Measurements from ENCODE around the gene GMPS.

Gene GMPS

GRCh38 chr3:155889212-155889611 lies 18.8 kb downstream of the GMPS start:
- POLR2A ChIA-PET: no interaction called here
- CTCF ChIA-PET: interaction anchor here (1.5 kb wide), 1 partner anchor 18 kb away, joined by 5 read pairs; the partner anchor contains the start of gene GMPS
- no peak for TF ChIP-seq CTCF (IDR thresholded peaks at IDR 0.05; ENCODE audit: control extremely low read depth, extremely low read depth, low read depth, missing control alignments)
- DNase-seq (ENCODE audit: extremely low spot score): no peak

- DNase-seq (ENCODE audit: extremely low spot score): no peak
- CTCF ChIA-PET: interaction anchor here (1.3 to 1.5 kb wide), 2 partner anchors 19 to 36 kb away, joined by 3 to 5 read pairs; partner anchors contain the start of genes GMPS and SLC33A1
- POLR2A ChIA-PET: no interaction called here
- TF ChIP-seq CTCF (IDR thresholded peaks at IDR 0.05; ENCODE audit: control extremely low read depth, extremely low read depth, low read depth, missing control alignments): no peak
Measured at GRCh38 chr3:155889952-155890351, 19.5 kb downstream of the GMPS start.

GRCh38 chr3:155890671-155891190 lies 20.3 kb downstream of the GMPS start:
- DNase-seq (ENCODE audit: extremely low spot score): no peak
- ChIA-PET CTCF (interaction anchor here (1.3 kb wide), 1 partner anchor 37 kb away, joined by 3 read pairs; the partner anchor contains the start of gene SLC33A1), POLR2A (no interaction called here)
- TF ChIP-seq CTCF (IDR thresholded peaks at IDR 0.05; ENCODE audit: control extremely low read depth, extremely low read depth, low read depth, missing control alignments): no peak

GRCh38 chr3:155891321-155891720 lies 20.9 kb downstream of the GMPS start:
- POLR2A ChIA-PET: no interaction called here
- no peak for TF ChIP-seq CTCF (IDR thresholded peaks at IDR 0.05; ENCODE audit: control extremely low read depth, extremely low read depth, low read depth, missing control alignments)
- no peak for DNase-seq (ENCODE audit: extremely low spot score)
- CTCF ChIA-PET: no interaction called here

- CTCF ChIA-PET: interaction anchor here (1.1 to 4.8 kb wide), 5 partner anchors 12 to 89 kb away, joined by 3 to 18 read pairs (median 6); partner anchors contain the start of gene C3orf33
- POLR2A ChIA-PET: interaction anchor here (0.6 kb wide), 1 partner anchor 36 kb away, joined by 3 read pairs; no protein-coding TSS in a partner anchor
- no peak for DNase-seq (ENCODE audit: extremely low spot score)
- TF ChIP-seq CTCF (IDR thresholded peaks at IDR 0.05; ENCODE audit: control extremely low read depth, extremely low read depth, low read depth, missing control alignments): no peak
Measured at GRCh38 chr3:155895379-155895900, 25.0 kb downstream of the GMPS start.

- TF ChIP-seq CTCF (IDR thresholded peaks at IDR 0.05; ENCODE audit: control extremely low read depth, extremely low read depth, low read depth, missing control alignments): no peak
- POLR2A ChIA-PET: no interaction called here
- CTCF ChIA-PET: interaction anchor here (3.2 to 3.3 kb wide), 2 partner anchors 12 to 13 kb away, joined by 9 to 18 read pairs; no protein-coding TSS in a partner anchor
- no peak for DNase-seq (ENCODE audit: extremely low spot score)
Measured at GRCh38 chr3:155906900-155907299, 36.5 kb downstream of the GMPS start.
